Thoracic aorta (tissue), 2 donors: ENCODE measurements around the gene PLEKHH1. TPM values are rescaled to one million over a fixed set of nuclear protein-coding genes. Genes with fewer than 3 reads are reported as not detected.

Experiments
- ATAC-seq: fragments of 150-250 bp; one replicate; pipeline ENCODE4 v1.8.0; 2017; ENCODE audit warnings: low read depth; ENCODE audit not compliant: insufficient number of reproducible peaks, low FRiP score
- DNase-seq: peaks from one replicate; pipeline ENCODE4 v3.0.0-alpha.2; 2020; ENCODE audit warnings: low spot score
- H3K27ac ChIP-seq, 2 donors: fragments of 200-600 bp; sonication (generic); 1 replicate in 1 of 2; 2 replicates in 1 of 2; pipeline ENCODE4 v1.5.1; 2016; ENCODE audit warnings: mild to moderate bottlenecking in 2 of 2, moderate library complexity in 2 of 2
- H3K27me3 ChIP-seq: fragments of 200-600 bp; sonication (generic); replicated peaks from 2 replicates; pipeline ENCODE4 v1.6.0; 2016; ENCODE audit warnings: mild to moderate bottlenecking; ENCODE audit not compliant: insufficient read depth
- H3K36me3 ChIP-seq: fragments of 200-600 bp; sonication (generic); one replicate; pipeline ENCODE4 v1.5.1; 2016
- H3K4me1 ChIP-seq, 2 donors: fragments of 200-600 bp; sonication (generic); 1 replicate in 1 of 2; 2 replicates in 1 of 2; pipeline versions ENCODE4 v1.5.1 to v1.6.0; 2016; ENCODE audit warnings: low read depth in 2 of 2, mild to moderate bottlenecking in 1 of 2; ENCODE audit not compliant: control insufficient read depth in 1 of 2
- H3K4me3 ChIP-seq: fragments of 200-600 bp; sonication (generic); 2 replicates; pipeline ENCODE4 v1.5.1; 2016; ENCODE audit warnings: mild to moderate bottlenecking
- H3K9me3 ChIP-seq: fragments of 200-600 bp; sonication (generic); 2 replicates; pipeline ENCODE4 v1.5.1; 2016
- total RNA-seq, 2 donors: library from RNA; depleted of rRNA; stranded (reverse); fragments of >200 nt; gene quantifications; one replicate each; pipeline versions ENCODE4 v1.1.0 to v1.2.3, GENCODE V29; 2016
- TF ChIP-seq, protein P1 (sequence below): fragments of 200-600 bp; sonication (generic); IDR thresholded peaks from one replicate; pipeline ENCODE4 v1.5.1; 2019; ENCODE audit warnings: antibody characterized with exemption

The PLEKHH1 gene
- total RNA-seq, 2 donors from 2014 or later = 1.4 to 3.8 TPM

DNA sequence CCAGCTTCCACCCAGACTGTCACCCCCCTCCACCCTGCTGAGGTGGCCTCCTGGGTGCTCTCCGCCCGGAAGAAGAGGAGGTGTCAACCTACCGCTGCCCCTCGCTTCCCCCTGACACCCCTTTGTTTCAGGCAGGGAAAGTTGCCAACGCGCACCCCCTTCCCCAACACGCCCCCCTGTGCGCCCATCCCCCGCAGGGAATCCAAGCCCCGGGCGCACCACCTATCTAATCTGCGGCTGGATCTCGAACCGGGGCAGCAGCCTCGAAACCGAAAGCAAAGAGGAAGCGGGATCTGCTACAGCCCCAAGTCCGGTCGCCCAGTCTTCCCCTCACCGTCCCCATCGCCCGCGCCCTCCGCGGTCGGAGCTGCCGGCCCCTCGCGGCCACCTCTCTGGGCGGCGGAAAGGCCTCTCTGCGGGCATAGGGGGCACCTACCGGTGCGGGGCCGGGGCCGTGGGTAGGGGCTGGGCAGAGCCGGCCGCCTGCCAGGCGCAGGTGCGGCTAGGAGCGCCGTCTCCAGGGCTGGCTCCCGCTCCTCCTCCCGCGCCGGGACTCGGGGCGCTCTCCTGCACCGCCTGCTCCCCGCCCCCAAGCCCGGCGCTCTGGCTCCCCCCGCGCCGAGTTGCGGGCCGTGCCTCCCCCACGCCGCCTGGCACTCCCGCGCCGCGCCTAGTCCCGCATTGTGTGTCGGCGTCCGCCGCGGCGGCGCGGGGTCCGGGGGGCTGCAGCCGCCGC lies 18.3 kb upstream of the PLEKHH1 start:
- H3K4me1 ChIP-seq = peaks cover 0 to 14% of the 10 kb centered on the region in 2 donors
- H3K9me3 ChIP-seq = no peaks in the 10 kb centered on the region
- no peaks in the 10 kb centered on the region for H3K36me3 ChIP-seq
- DNase-seq (no peak), ATAC-seq (no peak)
- no peaks in the 10 kb centered on the region for H3K27me3 ChIP-seq
- peak overlapping the region; percentile 94 for H3K4me3 ChIP-seq
- TF ChIP-seq, protein P1, sequence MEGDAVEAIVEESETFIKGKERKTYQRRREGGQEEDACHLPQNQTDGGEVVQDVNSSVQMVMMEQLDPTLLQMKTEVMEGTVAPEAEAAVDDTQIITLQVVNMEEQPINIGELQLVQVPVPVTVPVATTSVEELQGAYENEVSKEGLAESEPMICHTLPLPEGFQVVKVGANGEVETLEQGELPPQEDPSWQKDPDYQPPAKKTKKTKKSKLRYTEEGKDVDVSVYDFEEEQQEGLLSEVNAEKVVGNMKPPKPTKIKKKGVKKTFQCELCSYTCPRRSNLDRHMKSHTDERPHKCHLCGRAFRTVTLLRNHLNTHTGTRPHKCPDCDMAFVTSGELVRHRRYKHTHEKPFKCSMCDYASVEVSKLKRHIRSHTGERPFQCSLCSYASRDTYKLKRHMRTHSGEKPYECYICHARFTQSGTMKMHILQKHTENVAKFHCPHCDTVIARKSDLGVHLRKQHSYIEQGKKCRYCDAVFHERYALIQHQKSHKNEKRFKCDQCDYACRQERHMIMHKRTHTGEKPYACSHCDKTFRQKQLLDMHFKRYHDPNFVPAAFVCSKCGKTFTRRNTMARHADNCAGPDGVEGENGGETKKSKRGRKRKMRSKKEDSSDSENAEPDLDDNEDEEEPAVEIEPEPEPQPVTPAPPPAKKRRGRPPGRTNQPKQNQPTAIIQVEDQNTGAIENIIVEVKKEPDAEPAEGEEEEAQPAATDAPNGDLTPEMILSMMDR = no peak
- H3K27ac ChIP-seq = no peak overlapping the region

DNA sequence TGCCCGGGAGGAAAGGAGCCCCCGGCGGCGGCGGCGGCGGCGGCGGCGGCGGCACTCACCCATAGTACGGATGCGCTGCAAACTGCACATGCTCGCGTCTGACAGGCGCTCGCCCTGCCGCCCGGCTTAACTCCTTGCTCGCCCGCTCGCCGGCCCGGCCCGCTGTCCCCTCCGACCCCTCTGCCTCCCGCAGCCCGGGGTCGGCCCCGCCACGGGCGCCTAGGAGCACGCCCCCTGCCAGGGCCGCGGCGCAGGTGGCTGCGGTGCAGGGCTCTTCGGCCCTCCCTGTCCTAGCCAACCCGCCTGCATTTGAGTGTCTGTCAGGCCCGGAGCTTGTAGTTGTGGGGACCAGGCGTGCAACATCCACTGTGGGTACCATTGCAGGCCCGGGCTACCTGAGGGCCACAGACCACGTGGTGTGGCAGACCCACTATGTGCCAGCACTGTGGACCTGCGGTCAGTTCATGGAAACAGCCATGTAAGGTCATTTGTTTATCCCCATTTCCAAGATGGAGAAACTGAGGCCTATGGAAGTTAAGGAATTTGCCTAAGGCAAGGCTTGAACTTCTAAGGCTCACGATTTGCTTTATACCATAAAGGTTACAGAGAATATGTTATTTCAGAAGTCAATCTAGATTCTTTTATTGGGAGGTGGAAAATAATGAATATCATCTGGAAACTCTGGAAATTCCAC lies 17.6 kb upstream of the PLEKHH1 start:
- ATAC-seq = no peak

GRCh38 chr14:67516676-67517075 lies 16.4 kb upstream of the PLEKHH1 start:
- no peak overlapping the region for H3K4me3 ChIP-seq
- H3K4me1 ChIP-seq = peaks cover 0 to 14% of the 10 kb centered on the region in 2 donors
- no peak for DNase-seq
- H3K27me3 ChIP-seq = no peaks in the 10 kb centered on the region
- TF ChIP-seq, protein P1 = no peak
- no peak for ATAC-seq
- H3K27ac ChIP-seq = no peak overlapping the region
- H3K36me3 ChIP-seq = no peaks in the 10 kb centered on the region
- H3K9me3 ChIP-seq = no peaks in the 10 kb centered on the region

More for the DNA sequence above, 17.6 kb upstream of the PLEKHH1 start:
- Histone ChIP-seq H3K9me3 (no peaks in the 10 kb centered on the region), H3K4me3 (peak overlapping the region; percentile 94), H3K36me3 (no peaks in the 10 kb centered on the region), H3K27me3 (no peaks in the 10 kb centered on the region), H3K27ac (no peak overlapping the region), H3K4me1 (peaks cover 0 to 14% of the 10 kb centered on the region in 2 donors)
- TF ChIP-seq, protein P1 = no peak
- no peak for DNase-seq

- Histone ChIP-seq H3K27me3 (no peaks in the 10 kb centered on the region), H3K4me3 (no peak overlapping the region), H3K9me3 (no peaks in the 10 kb centered on the region), H3K27ac (no peak overlapping the region), H3K4me1 (peaks cover 0 to 14% of the 10 kb centered on the region in 2 donors), H3K36me3 (no peaks in the 10 kb centered on the region)
- TF ChIP-seq, protein P1 = no peak
- no peak for DNase-seq
- ATAC-seq = no peak
Observed at GRCh38 chr14:67517083-67517482, 16.0 kb upstream of the PLEKHH1 start.

DNA sequence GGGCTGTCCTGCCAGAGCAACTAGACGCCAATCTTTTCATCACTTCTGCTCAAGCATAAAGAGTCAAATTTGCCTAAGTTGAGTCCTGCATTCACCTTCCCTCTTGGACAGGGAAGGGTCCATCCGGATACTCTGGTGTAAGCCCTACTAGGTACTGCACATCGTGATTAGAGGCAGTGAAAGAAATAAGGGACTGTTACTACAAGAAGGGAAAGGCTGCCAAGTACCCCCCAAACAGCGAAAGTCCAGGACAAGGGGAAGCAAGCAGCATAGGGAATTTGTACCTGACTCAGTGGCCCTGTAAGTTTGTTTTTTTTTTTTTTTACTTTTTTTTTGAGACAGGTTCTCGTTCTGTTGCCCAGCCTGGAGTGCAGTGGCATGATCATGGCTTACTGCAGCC lies 13.7 kb upstream of the PLEKHH1 start:
- no peak for DNase-seq
- H3K27ac ChIP-seq = no peak overlapping the region
- no peaks in the 10 kb centered on the region for H3K9me3 ChIP-seq
- ATAC-seq = no peak
- H3K36me3 ChIP-seq = no peaks in the 10 kb centered on the region
- TF ChIP-seq, protein P1 = no peak
- no peaks in the 10 kb centered on the region for H3K27me3 ChIP-seq
- H3K4me1 ChIP-seq = peaks cover 0 to 10% of the 10 kb centered on the region in 2 donors
- no peak overlapping the region for H3K4me3 ChIP-seq
